ENCODE measurements around the gene PCSK5.

PCSK5 gene

DNA sequence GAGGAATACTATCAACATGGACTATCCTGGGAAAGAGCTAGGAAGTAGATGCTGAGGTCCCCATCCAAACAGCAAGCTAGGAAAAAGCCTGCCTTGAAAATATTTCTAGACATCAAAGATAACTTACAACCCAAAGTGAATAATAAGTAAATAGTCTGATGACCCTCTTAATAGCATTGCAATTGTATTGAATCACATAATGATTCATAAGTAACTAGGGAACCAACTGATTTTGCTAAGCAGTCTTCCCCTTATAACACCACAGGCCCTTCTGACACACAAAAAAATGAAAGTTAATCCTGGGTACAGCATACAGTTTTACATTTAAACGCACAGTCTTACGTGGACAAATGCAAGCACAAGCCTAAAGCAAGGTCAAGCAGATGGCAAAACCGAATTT, 304.4 kb downstream of the PCSK5 start:
- no CpG with 5 or more reads among the region's 3 CpGs for WGBS (ENCODE audit: insufficient coverage, insufficient read length)
- no peaks in the 10 kb centered on the region for H3K9me3 ChIP-seq (ENCODE audit: control insufficient read depth, insufficient read depth, low read length)
- no peaks in the 10 kb centered on the region for H3K36me3 ChIP-seq (ENCODE audit: control insufficient read depth, insufficient read depth, low read length)
- no peaks in the 10 kb centered on the region; the same call in 1 of the 2 replicates for H3K27me3 ChIP-seq (ENCODE audit: control insufficient read depth, insufficient read depth, low read length)
- H3K4me1 ChIP-seq (ENCODE audit: control insufficient read depth, insufficient read depth, low read length) = no peaks in the 10 kb centered on the region
- no peak for DNase-seq (ENCODE audit: low read depth, low spot score)
- H3K27ac ChIP-seq (ENCODE audit: low read length) = no peak overlapping the region
- H3K4me3 ChIP-seq (ENCODE audit: low read length) = no peak overlapping the region

DNA sequence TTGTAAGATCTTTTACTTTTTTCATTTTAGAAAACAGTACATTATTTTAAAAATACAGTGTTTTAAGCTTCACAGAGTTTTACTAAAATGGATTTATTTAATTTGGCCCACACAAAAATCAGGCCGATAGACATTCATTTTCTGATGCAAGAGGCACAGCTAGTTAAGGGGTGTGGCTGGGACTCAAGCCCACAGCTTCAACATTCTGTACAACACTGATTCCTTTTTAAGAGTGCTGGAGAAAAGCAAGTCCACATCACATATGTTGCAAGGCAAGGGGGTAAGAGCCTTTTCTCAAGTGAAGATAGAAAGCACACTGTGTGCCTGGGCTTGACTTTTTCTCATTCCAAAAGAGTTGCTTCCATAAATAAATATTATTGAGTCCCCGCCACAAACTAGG, 307.9 kb downstream of the PCSK5 start:
- WGBS (ENCODE audit: insufficient coverage, insufficient read length) = no CpG with 5 or more reads among the region's 2 CpGs
- H3K4me1 ChIP-seq (ENCODE audit: control insufficient read depth, insufficient read depth, low read length) = no peaks in the 10 kb centered on the region
- no peak overlapping the region for H3K4me3 ChIP-seq (ENCODE audit: low read length)
- H3K27ac ChIP-seq (ENCODE audit: low read length) = no peak overlapping the region
- H3K9me3 ChIP-seq (ENCODE audit: control insufficient read depth, insufficient read depth, low read length) = no peaks in the 10 kb centered on the region
- H3K27me3 ChIP-seq (ENCODE audit: control insufficient read depth, insufficient read depth, low read length) = no peaks in the 10 kb centered on the region; the same call in 1 of the 2 replicates
- no peak for DNase-seq (ENCODE audit: low read depth, low spot score)
- no peaks in the 10 kb centered on the region for H3K36me3 ChIP-seq (ENCODE audit: control insufficient read depth, insufficient read depth, low read length)

DNA sequence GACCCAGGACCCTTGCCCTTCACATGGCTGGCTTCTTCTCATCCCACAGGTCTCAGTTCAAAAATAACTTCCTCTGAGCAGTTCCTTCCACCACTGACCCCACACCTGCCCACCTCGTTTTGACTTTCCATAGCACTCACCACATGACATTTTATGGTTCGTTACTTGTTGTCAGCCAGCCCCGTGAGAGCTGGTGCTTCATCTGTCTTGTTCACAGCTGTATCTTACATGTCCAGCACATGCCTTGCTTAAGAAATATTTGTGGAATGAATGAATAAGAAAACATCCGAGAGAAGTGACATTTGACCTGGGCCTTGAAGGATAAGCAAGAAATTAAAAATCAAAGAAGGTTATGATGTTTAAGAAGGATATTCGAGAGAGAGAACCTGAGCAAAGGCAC, 309.8 kb downstream of the PCSK5 start:
- Histone ChIP-seq H3K4me3 (ENCODE audit: low read length) (no peak overlapping the region), H3K9me3 (ENCODE audit: control insufficient read depth, insufficient read depth, low read length) (no peaks in the 10 kb centered on the region), H3K27ac (ENCODE audit: low read length) (no peak overlapping the region), H3K4me1 (ENCODE audit: control insufficient read depth, insufficient read depth, low read length) (no peaks in the 10 kb centered on the region), H3K27me3 (ENCODE audit: control insufficient read depth, insufficient read depth, low read length) (no peaks in the 10 kb centered on the region; the same call in 1 of the 2 replicates), H3K36me3 (ENCODE audit: control insufficient read depth, insufficient read depth, low read length) (no peaks in the 10 kb centered on the region)
- DNase-seq (ENCODE audit: low read depth, low spot score) = no peak
- WGBS (ENCODE audit: insufficient coverage, insufficient read length) = no CpG with 5 or more reads among the region's 5 CpGs

DNA sequence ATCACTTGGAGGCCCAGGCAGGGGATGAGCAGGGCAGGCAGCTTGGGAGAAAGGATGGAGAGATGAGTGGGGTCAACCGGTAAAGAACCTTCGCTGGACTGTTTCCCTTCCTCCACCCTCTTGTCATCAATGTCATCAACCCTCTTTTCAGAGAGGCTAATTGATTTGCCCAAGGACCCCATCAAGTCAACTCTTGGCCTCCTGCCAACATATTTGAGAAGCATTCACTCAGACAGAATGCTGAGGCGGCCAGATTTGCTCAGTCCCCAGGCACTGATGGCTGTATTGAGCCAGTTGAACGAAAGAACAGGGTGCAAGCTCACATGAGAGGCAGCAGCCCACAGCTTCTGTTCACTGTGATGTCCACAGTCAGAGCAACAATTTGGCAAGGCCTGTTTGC, 310.3 kb downstream of the PCSK5 start:
- WGBS (ENCODE audit: insufficient coverage, insufficient read length) = no CpG with 5 or more reads among the region's 4 CpGs
- Histone ChIP-seq H3K36me3 (ENCODE audit: control insufficient read depth, insufficient read depth, low read length) (no peaks in the 10 kb centered on the region), H3K9me3 (ENCODE audit: control insufficient read depth, insufficient read depth, low read length) (no peaks in the 10 kb centered on the region), H3K27ac (ENCODE audit: low read length) (no peak overlapping the region), H3K4me3 (ENCODE audit: low read length) (no peak overlapping the region), H3K4me1 (ENCODE audit: control insufficient read depth, insufficient read depth, low read length) (no peaks in the 10 kb centered on the region), H3K27me3 (ENCODE audit: control insufficient read depth, insufficient read depth, low read length) (no peaks in the 10 kb centered on the region; the same call in 1 of the 2 replicates)
- no peak for DNase-seq (ENCODE audit: low read depth, low spot score)

DNA sequence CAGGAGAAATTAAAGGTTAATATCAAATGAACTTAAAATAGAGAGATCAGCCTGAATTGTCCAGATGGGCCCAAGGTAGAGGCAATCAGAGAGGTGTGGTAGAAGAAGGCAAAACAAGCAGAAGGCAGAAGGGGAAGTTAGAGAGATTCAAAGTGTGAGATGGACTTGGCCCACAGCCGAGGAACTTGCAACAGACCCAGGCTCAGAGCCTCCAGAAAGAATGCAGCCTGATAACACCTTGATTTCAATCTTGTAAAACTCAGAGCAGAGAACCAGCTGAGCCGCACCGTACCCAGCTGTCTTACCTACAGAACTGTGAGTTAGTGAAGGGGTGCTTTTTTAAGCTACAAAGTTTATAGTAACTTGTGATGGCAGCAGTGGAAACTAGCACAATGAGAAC, 312.9 kb downstream of the PCSK5 start:
- Histone ChIP-seq H3K27me3 (ENCODE audit: control insufficient read depth, insufficient read depth, low read length) (no peaks in the 10 kb centered on the region; the same call in 1 of the 2 replicates), H3K4me3 (ENCODE audit: low read length) (no peak overlapping the region), H3K4me1 (ENCODE audit: control insufficient read depth, insufficient read depth, low read length) (no peaks in the 10 kb centered on the region), H3K27ac (ENCODE audit: low read length) (no peak overlapping the region), H3K36me3 (ENCODE audit: control insufficient read depth, insufficient read depth, low read length) (no peaks in the 10 kb centered on the region), H3K9me3 (ENCODE audit: control insufficient read depth, insufficient read depth, low read length) (no peaks in the 10 kb centered on the region)
- WGBS (ENCODE audit: insufficient coverage, insufficient read length) = no CpG with 5 or more reads among the region's 3 CpGs
- DNase-seq (ENCODE audit: low read depth, low spot score) = no peak

DNA sequence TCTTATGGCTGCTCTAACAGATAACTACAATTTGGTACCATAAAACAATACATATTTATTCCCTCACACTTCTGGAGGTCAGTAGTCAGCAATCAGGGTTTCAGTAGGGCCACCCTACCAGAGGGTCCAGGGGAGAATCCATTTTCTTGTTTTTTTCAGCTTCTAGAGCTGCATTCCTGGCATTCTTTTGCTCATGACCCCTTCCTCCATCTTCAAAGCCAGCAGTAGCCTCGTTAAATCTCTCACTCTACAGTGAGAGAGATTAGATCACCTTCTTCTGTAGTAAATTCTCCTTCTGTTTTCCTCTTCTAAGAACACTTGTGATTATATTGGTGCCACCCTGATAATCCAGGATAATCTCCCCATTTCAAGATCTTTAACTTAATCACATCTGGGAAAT, 316.3 kb downstream of the PCSK5 start:
- no peak for DNase-seq (ENCODE audit: low read depth, low spot score)
- Histone ChIP-seq H3K27ac (ENCODE audit: low read length) (no peak overlapping the region), H3K27me3 (ENCODE audit: control insufficient read depth, insufficient read depth, low read length) (no peaks in the 10 kb centered on the region), H3K4me1 (ENCODE audit: control insufficient read depth, insufficient read depth, low read length) (no peaks in the 10 kb centered on the region), H3K9me3 (ENCODE audit: control insufficient read depth, insufficient read depth, low read length) (no peaks in the 10 kb centered on the region), H3K36me3 (ENCODE audit: control insufficient read depth, insufficient read depth, low read length) (no peaks in the 10 kb centered on the region), H3K4me3 (ENCODE audit: low read length) (no peak overlapping the region)
- WGBS (ENCODE audit: insufficient coverage, insufficient read length) = no CpG with 5 or more reads among the region's 1 CpG

DNA sequence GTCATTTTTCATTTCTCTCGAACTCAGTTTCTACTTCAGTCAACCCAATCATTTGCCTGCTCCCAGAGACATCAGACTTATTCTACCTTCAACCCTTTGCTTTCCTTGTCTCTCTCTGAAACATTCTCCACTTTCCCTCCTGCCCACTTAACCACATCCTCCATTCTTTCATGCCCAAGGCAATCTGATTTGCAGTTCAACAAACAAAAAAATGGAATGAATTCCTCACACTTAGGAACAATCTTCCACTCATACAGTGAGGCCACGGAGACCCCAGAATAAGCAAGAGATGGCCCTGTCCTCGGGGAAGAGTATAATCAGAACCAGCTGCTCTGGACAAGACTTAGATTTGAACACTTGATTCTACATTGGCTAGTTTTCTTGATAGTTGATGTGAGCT, 323.3 kb downstream of the PCSK5 start:
- no peak for DNase-seq (ENCODE audit: low read depth, low spot score)
- Histone ChIP-seq H3K36me3 (ENCODE audit: control insufficient read depth, insufficient read depth, low read length) (no peaks in the 10 kb centered on the region), H3K9me3 (ENCODE audit: control insufficient read depth, insufficient read depth, low read length) (no peaks in the 10 kb centered on the region), H3K27ac (ENCODE audit: low read length) (no peak overlapping the region), H3K4me1 (ENCODE audit: control insufficient read depth, insufficient read depth, low read length) (no peaks in the 10 kb centered on the region; the same call in 1 of the 2 replicates), H3K27me3 (ENCODE audit: control insufficient read depth, insufficient read depth, low read length) (no peaks in the 10 kb centered on the region), H3K4me3 (ENCODE audit: low read length) (no peak overlapping the region)
- WGBS (ENCODE audit: insufficient coverage, insufficient read length) = no CpG with 5 or more reads among the region's 3 CpGs

DNA sequence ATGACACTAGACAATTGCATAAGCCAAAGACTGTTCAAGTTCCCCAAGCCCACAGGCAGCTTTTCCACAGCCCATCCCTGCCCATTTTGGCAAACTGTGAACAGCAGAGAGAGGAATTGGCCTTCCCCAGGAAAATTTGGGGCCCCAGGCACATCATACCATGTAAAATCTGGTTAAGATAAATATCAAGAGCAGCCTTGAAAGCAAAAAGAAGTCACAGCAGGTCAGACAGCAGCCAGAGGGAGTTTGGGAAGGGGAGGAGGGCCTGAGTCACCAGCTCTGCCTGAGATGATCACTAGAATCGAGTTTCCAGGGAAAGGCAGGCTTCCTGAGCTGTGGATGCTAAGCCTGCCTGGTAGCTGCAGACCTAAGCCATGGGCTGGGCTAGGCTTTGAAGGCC, 324.6 kb downstream of the PCSK5 start:
- Histone ChIP-seq H3K27ac (ENCODE audit: low read length) (no peak overlapping the region), H3K36me3 (ENCODE audit: control insufficient read depth, insufficient read depth, low read length) (no peaks in the 10 kb centered on the region; the same call in 1 of the 2 replicates), H3K27me3 (ENCODE audit: control insufficient read depth, insufficient read depth, low read length) (no peaks in the 10 kb centered on the region), H3K4me3 (ENCODE audit: low read length) (no peak overlapping the region), H3K9me3 (ENCODE audit: control insufficient read depth, insufficient read depth, low read length) (no peaks in the 10 kb centered on the region), H3K4me1 (ENCODE audit: control insufficient read depth, insufficient read depth, low read length) (peaks cover 2% of the 10 kb centered on the region; the same call in 1 of the 2 replicates)
- WGBS (ENCODE audit: insufficient coverage, insufficient read length) = no CpG with 5 or more reads among the region's 1 CpG
- DNase-seq (ENCODE audit: low read depth, low spot score) = no peak

DNA sequence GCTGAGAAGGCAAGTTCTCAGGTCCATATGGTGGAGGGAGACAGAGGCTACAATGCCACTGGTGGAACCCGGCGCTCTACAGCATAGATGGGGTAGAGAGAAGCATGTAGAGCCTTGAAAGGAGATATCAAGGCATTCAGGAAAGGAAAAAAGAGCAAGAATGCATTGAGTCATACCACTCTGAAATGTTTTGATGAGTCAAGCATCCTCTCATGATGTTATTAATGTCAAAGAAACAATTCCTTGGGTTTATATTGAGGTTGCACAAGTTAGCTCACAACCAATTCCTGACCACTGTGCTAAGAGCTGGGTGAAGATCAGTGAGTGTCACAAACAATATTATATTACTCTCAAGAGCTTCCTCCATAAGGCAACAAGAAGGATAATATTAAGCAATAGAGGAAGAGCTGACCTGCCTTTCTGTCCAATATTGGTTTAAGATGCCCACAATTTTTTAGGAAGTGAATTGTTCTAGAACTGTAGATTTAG, 325.7 kb downstream of the PCSK5 start:
- Histone ChIP-seq H3K4me1 (ENCODE audit: control insufficient read depth, insufficient read depth, low read length) (peaks cover 2% of the 10 kb centered on the region; the same call in 1 of the 2 replicates), H3K36me3 (ENCODE audit: control insufficient read depth, insufficient read depth, low read length) (no peaks in the 10 kb centered on the region; the same call in 1 of the 2 replicates), H3K27me3 (ENCODE audit: control insufficient read depth, insufficient read depth, low read length) (no peaks in the 10 kb centered on the region), H3K9me3 (ENCODE audit: control insufficient read depth, insufficient read depth, low read length) (no peaks in the 10 kb centered on the region), H3K4me3 (ENCODE audit: low read length) (no peak overlapping the region), H3K27ac (ENCODE audit: low read length) (no peak overlapping the region)
- no CpG with 5 or more reads among the region's 2 CpGs for WGBS (ENCODE audit: insufficient coverage, insufficient read length)
- no peak for DNase-seq (ENCODE audit: low read depth, low spot score)

DNA sequence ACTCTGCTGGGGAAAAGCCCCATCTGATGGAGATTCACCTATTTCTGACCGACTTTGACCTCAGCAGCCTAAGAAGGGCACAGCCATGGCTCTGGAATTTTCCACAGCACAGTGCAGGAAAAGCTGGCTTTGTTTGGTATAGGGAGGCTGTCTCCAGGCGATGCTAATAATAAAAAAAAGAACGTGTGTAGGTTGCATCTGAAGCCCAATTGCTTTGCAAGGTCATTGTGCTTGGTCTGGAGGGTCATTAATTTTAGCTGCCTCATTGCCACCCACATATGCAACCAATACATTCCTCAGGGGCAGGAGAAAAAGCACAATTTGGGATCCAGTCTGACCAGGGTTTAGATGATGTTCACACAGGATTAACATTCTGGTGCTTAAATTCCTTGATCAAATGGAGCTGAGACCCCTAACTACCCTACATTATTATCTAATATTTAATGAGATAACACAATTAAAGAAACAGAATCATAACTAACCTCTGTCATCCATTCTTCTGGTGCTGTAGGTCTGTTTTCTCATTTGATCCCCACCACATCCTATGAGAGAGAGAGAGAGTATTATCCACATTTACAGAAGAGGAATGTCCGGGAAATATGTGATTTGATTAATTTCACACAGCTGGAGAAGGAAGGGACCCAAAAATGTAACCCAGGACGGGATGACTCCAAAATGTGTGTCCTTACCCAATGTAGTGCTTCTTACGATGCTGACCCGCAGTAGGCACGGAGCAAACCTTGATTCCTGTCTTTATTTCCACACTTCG, 327.8 kb downstream of the PCSK5 start:
- no peaks in the 10 kb centered on the region for H3K27me3 ChIP-seq (ENCODE audit: control insufficient read depth, insufficient read depth, low read length)
- H3K27ac ChIP-seq (ENCODE audit: low read length) = no peak overlapping the region
- H3K36me3 ChIP-seq (ENCODE audit: control insufficient read depth, insufficient read depth, low read length) = no peaks in the 10 kb centered on the region; the same call in 1 of the 2 replicates
- no CpG with 5 or more reads among the region's 9 CpGs for WGBS (ENCODE audit: insufficient coverage, insufficient read length)
- H3K4me1 ChIP-seq (ENCODE audit: control insufficient read depth, insufficient read depth, low read length) = peaks cover 2% of the 10 kb centered on the region; the same call in 1 of the 2 replicates
- no peak overlapping the region for H3K4me3 ChIP-seq (ENCODE audit: low read length)
- no peaks in the 10 kb centered on the region for H3K9me3 ChIP-seq (ENCODE audit: control insufficient read depth, insufficient read depth, low read length)
- DNase-seq (ENCODE audit: low read depth, low spot score) = no peak

Measured in iPS DF 6.9 (cell line).